Measurements from ENCODE around the gene LACC1. TPM values are rescaled to one million over a fixed set of nuclear protein-coding genes. Genes with fewer than 3 reads are reported as not detected.

LACC1 gene
- total and polyA plus RNA-seq, 2 of the 13 experiments (the other 11 are each of a cell fraction or from before 2014, with no cell fraction given) = 0.92 to 1.7 TPM

GRCh38 chr13:43878892-43879754 lies 581 bp upstream of the LACC1 start, which contains the start of gene CCDC122 (continued):
- no peak for TF ChIP-seq AHDC1 (CRISPR knock-in tag; IDR thresholded peaks at IDR 0.05; ENCODE audit: borderline replicate concordance)
- no peak for TF ChIP-seq FOXP1 (IDR thresholded peaks at IDR 0.05)
- no peak for TF ChIP-seq FOXP1 (CRISPR knock-in tag; IDR thresholded peaks at IDR 0.05)
- peak; percentile 88; the same call in 1 of the 2 replicates for TF ChIP-seq TOPORS (CRISPR knock-in tag; IDR thresholded peaks at IDR 0.05)
- TF ChIP-seq U2AF1 (optimal IDR thresholded peaks at IDR 0.05; ENCODE audit: low read depth, low read length) = no peak
- no peak for TF ChIP-seq ZNF761 (CRISPR knock-in tag; conservative IDR thresholded peaks at IDR 0.05)
- no peak; the same call in 1 of the 2 replicates for TF ChIP-seq ZNF280D (CRISPR knock-in tag; IDR thresholded peaks at IDR 0.05)
- TF ChIP-seq ZNF609 (CRISPR knock-in tag; IDR thresholded peaks at IDR 0.05; ENCODE audit: borderline replicate concordance) = no peak
- 0 out of 2 replicates have a peak, but pooled peaks have one; percentile 18 for TF ChIP-seq HMG20A (CRISPR knock-in tag; IDR thresholded peaks at IDR 0.05; ENCODE audit: borderline replicate concordance)
- peak; percentile 60 for TF ChIP-seq ZNF574 (CRISPR knock-in tag; IDR thresholded peaks at IDR 0.05)

All from HepG2 (cell line).